A549 treated with DMSO at 1 μM for 4 hours (cell line): ENCODE results near the gene SPDYE8. TPM values are rescaled to one million over a fixed set of nuclear protein-coding genes. Genes with fewer than 3 reads are reported as not detected.

Experiments used
- total RNA-seq: library from RNA; stranded (reverse); fragments of 200-300 nt; extraction: Qiagen RNA extraction; gene quantifications from 5 replicates; pipeline ENCODE4 v1.2.3, GENCODE V29; 2022; ENCODE audit warnings: low read depth

The SPDYE8 gene
- total RNA-seq: not detected in 5 replicates

GRCh38 chr7:73029666-73030065 is at the start of gene SPDYE8:
Gene SPDYE8, minus strand, starts transcription at chr7:73029766. Its CDS starts 1,800 bp downstream, at chr7:73027966.

GRCh38 chr7:73057811-73058210 is 28.2 kb upstream of the SPDYE8 start, which contains the start of gene SPDYE11:
Gene SPDYE11, minus strand, starts transcription at chr7:73057911. Its CDS starts 1,800 bp downstream, at chr7:73056111.

Other genes with a start within 250 kb of the SPDYE8 start
- gene TYW1B, start 201.6 kb downstream of the SPDYE8 start, total RNA-seq: 2.6 to 3.5 TPM (median 3.0 TPM) in 5 replicates
- gene POM121, start 104.7 kb downstream of the SPDYE8 start, total RNA-seq: 40.1 to 45.2 TPM (median 42.5 TPM) in 5 replicates
- gene TRIM74, start 60.3 kb downstream of the SPDYE8 start, total RNA-seq: 0.27 to 0.52 TPM (median 0.43 TPM) in 4 of 5 replicates, not detected in the other
- not detected in 5 replicates for gene SPDYE11, start 28.1 kb upstream of the SPDYE8 start, total RNA-seq
- gene SPDYE9, start 56.3 kb upstream of the SPDYE8 start, total RNA-seq: not detected in 5 replicates